Fibroblast of the aortic adventitia (primary cell): Measurements from ENCODE around the gene ARL6. TPM values are rescaled to one million over a fixed set of nuclear protein-coding genes. Genes with fewer than 3 reads are reported as not detected.

ENCODE experiments used
- DNase-seq: peaks from one replicate; pipeline ENCODE4 v3.0.0-alpha.2; 2010; ENCODE audit warnings: low read depth
- H3K4me3 ChIP-seq: 2 replicates; pipeline ENCODE4 v1.5.1; 2011; ENCODE audit warnings: low read depth, mild to moderate bottlenecking, control low read depth, low read length, moderate library complexity
- total RNA-seq: library from RNA; depleted of rRNA; stranded (reverse); fragments of >200 nt; gene quantifications from 2 replicates; pipeline ENCODE4 v1.2.3, GENCODE V29; 2012; ENCODE audit warnings: low replicate concordance
- TF ChIP-seq, protein P1 (sequence below): IDR thresholded peaks from 2 replicates; pipeline ENCODE4 v1.5.1; 2011; ENCODE audit warnings: mild to moderate bottlenecking, low read length, control low read depth, inconsistent platforms; ENCODE audit not compliant: insufficient read depth

ARL6 gene
- total RNA-seq, 1 donor: 13.9 TPM

DNA sequence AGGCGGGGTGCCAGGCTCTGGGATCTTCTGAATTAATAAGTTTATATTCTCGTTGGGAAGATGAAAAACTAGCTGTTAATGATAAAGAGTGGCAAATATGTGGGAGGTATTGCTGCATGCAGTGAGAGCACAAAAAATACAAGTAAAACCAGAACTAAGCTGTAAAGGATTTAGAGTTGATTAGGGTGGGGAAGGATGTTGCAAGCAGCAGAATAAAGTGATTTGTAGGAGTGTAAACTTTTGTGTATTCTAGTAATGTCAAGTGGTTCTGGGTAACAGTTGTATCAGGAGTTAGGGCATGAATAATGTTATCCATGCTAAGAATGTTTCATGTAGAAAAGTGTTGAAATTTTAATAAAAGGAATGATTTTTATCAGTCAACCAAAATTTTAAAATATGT lies 75.4 kb downstream of the ARL6 start:
- no peak overlapping the region for H3K4me3 ChIP-seq
- no peak for DNase-seq
- TF ChIP-seq, protein P1, sequence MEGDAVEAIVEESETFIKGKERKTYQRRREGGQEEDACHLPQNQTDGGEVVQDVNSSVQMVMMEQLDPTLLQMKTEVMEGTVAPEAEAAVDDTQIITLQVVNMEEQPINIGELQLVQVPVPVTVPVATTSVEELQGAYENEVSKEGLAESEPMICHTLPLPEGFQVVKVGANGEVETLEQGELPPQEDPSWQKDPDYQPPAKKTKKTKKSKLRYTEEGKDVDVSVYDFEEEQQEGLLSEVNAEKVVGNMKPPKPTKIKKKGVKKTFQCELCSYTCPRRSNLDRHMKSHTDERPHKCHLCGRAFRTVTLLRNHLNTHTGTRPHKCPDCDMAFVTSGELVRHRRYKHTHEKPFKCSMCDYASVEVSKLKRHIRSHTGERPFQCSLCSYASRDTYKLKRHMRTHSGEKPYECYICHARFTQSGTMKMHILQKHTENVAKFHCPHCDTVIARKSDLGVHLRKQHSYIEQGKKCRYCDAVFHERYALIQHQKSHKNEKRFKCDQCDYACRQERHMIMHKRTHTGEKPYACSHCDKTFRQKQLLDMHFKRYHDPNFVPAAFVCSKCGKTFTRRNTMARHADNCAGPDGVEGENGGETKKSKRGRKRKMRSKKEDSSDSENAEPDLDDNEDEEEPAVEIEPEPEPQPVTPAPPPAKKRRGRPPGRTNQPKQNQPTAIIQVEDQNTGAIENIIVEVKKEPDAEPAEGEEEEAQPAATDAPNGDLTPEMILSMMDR: no peak

- TF ChIP-seq, protein P1: no peak
- no peak overlapping the region for H3K4me3 ChIP-seq
- no peak for DNase-seq
Measured at GRCh38 chr3:97841304-97841703, 76.7 kb downstream of the ARL6 start.

- TF ChIP-seq, protein P1: no peak
Measured at GRCh38 chr3:97841956-97842355, 77.4 kb downstream of the ARL6 start.

DNA sequence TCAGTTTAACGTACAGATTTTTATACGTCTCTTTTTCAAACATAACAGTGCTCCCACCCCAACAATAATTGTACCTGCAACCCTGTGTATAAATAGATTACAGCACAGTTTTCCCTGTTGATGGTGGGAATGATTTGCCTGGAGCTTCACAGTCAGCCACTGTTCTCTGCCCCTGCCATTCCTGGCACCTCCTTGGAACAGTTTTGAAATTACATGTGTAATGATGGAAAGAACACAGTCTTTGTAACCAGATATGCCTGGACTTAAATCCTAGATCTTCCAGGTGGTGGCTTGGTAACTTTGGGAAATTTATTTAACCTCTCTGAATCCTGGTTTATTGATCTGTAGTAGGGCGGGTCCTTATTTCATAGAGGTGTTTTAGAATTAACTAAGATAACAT lies 84.2 kb downstream of the ARL6 start:
- TF ChIP-seq, protein P1: no peak
- no peak overlapping the region for H3K4me3 ChIP-seq
- no peak for DNase-seq

More at GRCh38 chr3:97841956-97842355, 77.4 kb downstream of the ARL6 start:
- no peak overlapping the region for H3K4me3 ChIP-seq
- no peak for DNase-seq

Other genes with a start within 250 kb of the ARL6 start
- 23.9 and 28.8 TPM in 2 replicates for gene CRYBG3, start 57.3 kb downstream of the ARL6 start, total RNA-seq
- 7.5 and 32.7 TPM in 2 replicates for gene RIOX2, start 207.7 kb downstream of the ARL6 start, total RNA-seq